ENCODE data around the gene ASAP2. TPM values are rescaled to one million over a fixed set of nuclear protein-coding genes. Genes with fewer than 3 reads are reported as not detected.

ASAP2 gene
- total RNA-seq, 4 donors from 2014 or later = 33.2 to 62.1 (median 54.5) TPM

DNA sequence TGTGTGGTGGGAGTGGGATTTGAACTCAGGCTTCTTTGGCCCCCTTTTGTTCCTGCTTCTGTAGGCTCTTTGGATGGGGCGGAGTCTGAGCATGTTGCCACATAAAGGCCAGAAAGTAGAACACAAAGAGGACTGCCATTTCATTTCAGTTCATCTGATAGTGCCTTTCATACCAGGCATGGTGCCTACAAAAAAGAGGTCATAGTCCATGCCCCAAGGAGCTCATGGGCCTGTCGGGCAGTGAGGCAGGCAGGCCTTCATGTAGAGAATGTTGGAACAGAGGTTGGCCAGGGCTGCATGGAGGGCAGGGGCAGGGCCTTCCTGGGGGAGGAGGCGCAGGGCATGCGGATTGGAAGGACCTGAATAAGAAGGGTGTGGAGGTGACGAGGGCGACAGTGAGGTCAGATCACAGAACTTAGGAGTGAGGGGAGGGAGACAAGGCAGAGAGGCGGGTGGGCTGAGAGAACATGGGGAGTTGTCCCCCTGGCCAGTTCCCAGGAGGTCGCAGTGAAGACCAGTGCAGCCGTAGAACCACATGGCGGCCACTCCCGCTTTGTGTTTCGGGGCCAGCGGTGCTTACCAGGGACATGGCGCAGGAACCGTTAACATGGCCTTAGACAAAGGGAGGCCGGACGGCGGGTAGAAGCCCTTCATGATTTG lies 167.6 kb downstream of the ASAP2 start:
- Histone ChIP-seq H3K27ac (no peak overlapping the region), H3K4me1 (peaks cover 3 to 17% (median 4%) of the 10 kb centered on the region in 4 donors), H3K9me3 (no peaks in the 10 kb centered on the region), H3K36me3 (peaks cover 0 to 9% (median 3%) of the 10 kb centered on the region in 4 donors), H3K4me3 (no peak overlapping the region), H3K27me3 (no peaks in the 10 kb centered on the region)
- TF ChIP-seq, protein P1, sequence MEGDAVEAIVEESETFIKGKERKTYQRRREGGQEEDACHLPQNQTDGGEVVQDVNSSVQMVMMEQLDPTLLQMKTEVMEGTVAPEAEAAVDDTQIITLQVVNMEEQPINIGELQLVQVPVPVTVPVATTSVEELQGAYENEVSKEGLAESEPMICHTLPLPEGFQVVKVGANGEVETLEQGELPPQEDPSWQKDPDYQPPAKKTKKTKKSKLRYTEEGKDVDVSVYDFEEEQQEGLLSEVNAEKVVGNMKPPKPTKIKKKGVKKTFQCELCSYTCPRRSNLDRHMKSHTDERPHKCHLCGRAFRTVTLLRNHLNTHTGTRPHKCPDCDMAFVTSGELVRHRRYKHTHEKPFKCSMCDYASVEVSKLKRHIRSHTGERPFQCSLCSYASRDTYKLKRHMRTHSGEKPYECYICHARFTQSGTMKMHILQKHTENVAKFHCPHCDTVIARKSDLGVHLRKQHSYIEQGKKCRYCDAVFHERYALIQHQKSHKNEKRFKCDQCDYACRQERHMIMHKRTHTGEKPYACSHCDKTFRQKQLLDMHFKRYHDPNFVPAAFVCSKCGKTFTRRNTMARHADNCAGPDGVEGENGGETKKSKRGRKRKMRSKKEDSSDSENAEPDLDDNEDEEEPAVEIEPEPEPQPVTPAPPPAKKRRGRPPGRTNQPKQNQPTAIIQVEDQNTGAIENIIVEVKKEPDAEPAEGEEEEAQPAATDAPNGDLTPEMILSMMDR (IDR thresholded peaks at IDR 0.05) = no peak
- TF ChIP-seq POLR2AphosphoS5 (IDR thresholded peaks at IDR 0.05) (no peak), POLR2A (IDR thresholded peaks at IDR 0.05) (no peak), EP300 (IDR thresholded peaks at IDR 0.05; ENCODE audit: low read depth) (no peak)
- intact Hi-C loops (cut with DNase I; ENCODE audit: low total_unique reads) = no loop called here
- in situ Hi-C loops (cut with MboI; ENCODE audit: low pct_ligation_motif_present in 1 of 4, low pct_unique_long_range_greater_than_20kb in 1 of 4, low sequenced_read_pairs in 3 of 4) = no loop called here
- DNase-seq = no peak
- 96 to 97% methylated on average over 11 to 18 of the region's 18 CpGs for WGBS, 2 donors (ENCODE audit: low coverage in 1 of 2)

DNA sequence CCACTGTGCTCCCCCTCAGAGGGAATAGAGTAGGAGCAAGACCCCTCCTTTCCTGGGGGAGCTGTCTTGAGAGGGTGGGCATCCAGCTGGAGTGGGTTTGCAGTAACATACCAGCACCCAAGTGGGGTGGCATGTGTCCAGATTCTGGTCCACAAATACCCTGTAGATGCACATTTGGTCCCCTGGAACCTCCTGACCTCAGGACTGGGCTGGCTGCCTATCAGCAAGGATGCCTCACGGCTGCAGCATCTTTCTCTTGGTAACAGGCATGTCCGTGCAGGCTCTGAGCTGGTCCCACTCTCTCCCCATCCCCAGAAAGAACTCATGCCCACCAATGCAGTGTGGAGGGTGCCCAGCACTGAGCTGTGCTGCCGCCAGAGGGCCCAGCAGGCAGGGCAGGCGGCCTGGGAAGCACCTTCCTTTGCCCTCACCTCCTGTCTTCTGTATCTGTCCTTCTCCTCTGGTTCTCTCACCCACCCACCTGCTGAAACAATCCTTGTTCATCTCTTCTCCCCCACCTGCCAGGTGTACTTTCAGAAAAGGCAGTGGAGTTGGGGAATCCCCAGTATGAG lies 169.3 kb downstream of the ASAP2 start:
- Histone ChIP-seq H3K27ac (no peak overlapping the region), H3K4me3 (no peak overlapping the region), H3K36me3 (peaks cover 0 to 9% (median 3%) of the 10 kb centered on the region in 4 donors), H3K4me1 (peaks cover 3 to 23% (median 12%) of the 10 kb centered on the region in 4 donors), H3K9me3 (no peaks in the 10 kb centered on the region), H3K27me3 (no peaks in the 10 kb centered on the region)
- in situ Hi-C loops (cut with MboI; ENCODE audit: low pct_ligation_motif_present in 1 of 4, low pct_unique_long_range_greater_than_20kb in 1 of 4, low sequenced_read_pairs in 3 of 4) = no loop called here
- TF ChIP-seq POLR2AphosphoS5 (IDR thresholded peaks at IDR 0.05) (no peak), POLR2A (IDR thresholded peaks at IDR 0.05) (no peak), EP300 (IDR thresholded peaks at IDR 0.05; ENCODE audit: low read depth) (no peak)
- TF ChIP-seq, protein P1 (IDR thresholded peaks at IDR 0.05) = no peak
- intact Hi-C loops (cut with DNase I; ENCODE audit: low total_unique reads) = no loop called here
- 62% methylated on average over 3 of the region's 4 CpGs; no CpG with 5 or more reads in 1 of the 2 donors for WGBS, 2 donors (ENCODE audit: low coverage in 1 of 2)
- no peak for DNase-seq

DNA sequence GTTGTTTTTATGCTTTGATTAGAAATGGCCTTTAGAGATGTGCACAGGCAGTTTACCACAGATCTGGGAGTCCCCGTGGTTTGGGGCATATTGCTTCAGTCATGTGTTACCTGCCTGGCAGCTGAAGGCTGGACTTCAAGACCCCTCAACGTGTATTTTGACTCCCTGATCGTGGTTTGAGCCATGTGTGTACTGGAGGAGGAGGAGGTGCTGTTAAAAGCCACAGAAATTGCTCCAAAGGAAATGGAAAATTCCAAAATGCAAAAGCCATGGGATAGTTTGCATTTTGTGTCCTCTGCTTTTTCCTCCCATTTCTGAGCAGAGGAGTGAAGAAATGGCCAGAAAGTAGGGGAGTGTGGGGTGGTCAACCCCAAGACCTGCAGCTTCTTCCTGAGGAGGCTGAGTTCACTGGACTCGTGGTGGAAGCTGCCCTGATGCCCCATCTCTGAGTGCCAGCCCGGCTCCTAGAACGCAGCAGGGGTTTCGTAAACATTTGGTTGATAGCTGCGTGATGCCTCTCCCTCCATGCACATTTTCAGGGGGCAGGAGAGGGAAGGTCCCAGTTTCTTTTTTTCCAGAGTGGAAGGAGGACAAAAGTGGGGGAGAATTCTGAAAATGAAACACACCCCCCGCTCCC lies 171.0 kb downstream of the ASAP2 start:
- Histone ChIP-seq H3K36me3 (peaks cover 0 to 15% (median 3%) of the 10 kb centered on the region in 4 donors), H3K4me1 (peaks cover 3 to 25% (median 14%) of the 10 kb centered on the region in 4 donors), H3K9me3 (no peaks in the 10 kb centered on the region), H3K4me3 (no peak overlapping the region), H3K27me3 (no peaks in the 10 kb centered on the region), H3K27ac (peak overlapping the region; percentile 62 to 71 (median 66))
- 60 to 66% methylated on average over 9 of the region's 9 CpGs for WGBS, 2 donors (ENCODE audit: low coverage in 1 of 2)
- in situ Hi-C loops (cut with MboI; ENCODE audit: low pct_ligation_motif_present in 1 of 4, low pct_unique_long_range_greater_than_20kb in 1 of 4, low sequenced_read_pairs in 3 of 4) (no loop called here), intact Hi-C loops (cut with DNase I; ENCODE audit: low total_unique reads) (no loop called here)
- TF ChIP-seq POLR2AphosphoS5 (IDR thresholded peaks at IDR 0.05) (no peak), POLR2A (IDR thresholded peaks at IDR 0.05) (no peak), EP300 (IDR thresholded peaks at IDR 0.05; ENCODE audit: low read depth) (no peak)
- TF ChIP-seq, protein P1 (IDR thresholded peaks at IDR 0.05) = no peak
- DNase-seq = no peak

Data from transverse colon (tissue), 4 donors.